Parathyroid adenoma (tissue), 2 donors: ENCODE data around the gene UBP1.
"Not testable (repeated sequence)": the region's sequence is repeated elsewhere in the genome, so short reads cannot be mapped to it uniquely, and the experiment has no call there.

Experiments
- H2AFZ ChIP-seq: fragments of 300-600 bp; sonication (generic); one replicate; pipeline ENCODE4 v1.7.0; 2017; ENCODE audit warnings: antibody characterized with exemption, mild to moderate bottlenecking
- H3K27ac ChIP-seq: fragments of 300-600 bp; sonication (generic); one replicate; pipeline ENCODE4 v1.7.0; 2017
- H3K27me3 ChIP-seq: fragments of 300-600 bp; sonication (generic); one replicate; pipeline ENCODE4 v1.7.0; 2017; ENCODE audit warnings: low read length; ENCODE audit not compliant: control insufficient read depth, insufficient read depth
- H3K36me3 ChIP-seq: fragments of 300-600 bp; sonication (generic); one replicate; pipeline ENCODE4 v1.7.0; 2017; ENCODE audit warnings: low read length; ENCODE audit not compliant: control insufficient read depth, insufficient read depth
- H3K4me1 ChIP-seq: fragments of 300-600 bp; sonication (generic); one replicate; pipeline ENCODE4 v1.7.0; 2017; ENCODE audit warnings: control low read depth
- H3K4me2 ChIP-seq: fragments of 300-600 bp; sonication (generic); one replicate; pipeline ENCODE4 v1.7.0; 2017; ENCODE audit warnings: low read length
- H3K4me3 ChIP-seq: fragments of 300-600 bp; sonication (generic); one replicate; pipeline ENCODE4 v1.7.0; 2017; ENCODE audit warnings: low read depth, low read length
- H3K79me2 ChIP-seq: fragments of 300-600 bp; sonication (generic); one replicate; pipeline ENCODE4 v1.7.0; 2017; ENCODE audit warnings: control low read depth
- H3K9ac ChIP-seq: fragments of 300-600 bp; sonication (generic); one replicate; pipeline ENCODE4 v1.7.0; 2017; ENCODE audit warnings: mild to moderate bottlenecking
- H3K9me3 ChIP-seq: fragments of 300-600 bp; sonication (generic); one replicate; pipeline ENCODE4 v1.7.0; 2017; ENCODE audit warnings: low read length; ENCODE audit not compliant: control insufficient read depth
- CTCF ChIP-seq: fragments of 300-600 bp; sonication (generic); IDR thresholded peaks from one replicate; pipeline ENCODE4 v1.7.0; 2017; ENCODE audit warnings: antibody characterized with exemption, mild to moderate bottlenecking
- donor health status: primary hyperparathyroidism.

The UBP1 gene

GRCh38 chr3:33458446-33458845 is 18.2 kb upstream of the UBP1 start:
- H3K79me2 ChIP-seq = no peaks in the 10 kb centered on the region
- H3K36me3 ChIP-seq = no peaks in the 10 kb centered on the region
- no peak overlapping the region for H3K9ac ChIP-seq
- TF ChIP-seq CTCF = no peak
- no peaks in the 10 kb centered on the region for H3K9me3 ChIP-seq
- H3K27ac ChIP-seq = no peak overlapping the region
- no peak overlapping the region for H3K4me3 ChIP-seq
- H3K27me3 ChIP-seq = no peaks in the 10 kb centered on the region
- H3K4me2 ChIP-seq = no peak overlapping the region
- no peaks in the 10 kb centered on the region for H3K4me1 ChIP-seq
- H2AFZ ChIP-seq = no peak overlapping the region

GRCh38 chr3:33456756-33457155 is 16.6 kb upstream of the UBP1 start:
- H3K9ac ChIP-seq = no peak overlapping the region
- H3K79me2 ChIP-seq = no peaks in the 10 kb centered on the region
- no peak for TF ChIP-seq CTCF
- H3K4me2 ChIP-seq = no peak overlapping the region
- no peaks in the 10 kb centered on the region for H3K4me1 ChIP-seq
- H3K4me3 ChIP-seq = no peak overlapping the region
- H3K27ac ChIP-seq = no peak overlapping the region
- no peaks in the 10 kb centered on the region for H3K27me3 ChIP-seq
- H3K9me3 ChIP-seq = no peaks in the 10 kb centered on the region
- H3K36me3 ChIP-seq = no peaks in the 10 kb centered on the region
- no peak overlapping the region for H2AFZ ChIP-seq

- no peaks in the 10 kb centered on the region for H3K4me1 ChIP-seq
- no peak overlapping the region for H2AFZ ChIP-seq
- H3K79me2 ChIP-seq = no peaks in the 10 kb centered on the region
- no peaks in the 10 kb centered on the region for H3K27me3 ChIP-seq
- no peak overlapping the region for H3K4me3 ChIP-seq
- H3K9me3 ChIP-seq = no peaks in the 10 kb centered on the region
- no peak overlapping the region for H3K27ac ChIP-seq
- no peak overlapping the region for H3K4me2 ChIP-seq
- no peak overlapping the region for H3K9ac ChIP-seq
- H3K36me3 ChIP-seq = no peaks in the 10 kb centered on the region
- TF ChIP-seq CTCF = no peak
Measured at GRCh38 chr3:33453331-33453761, 13.1 kb upstream of the UBP1 start.

- not testable (repeated sequence) for H3K9me3 ChIP-seq, H3K27me3 ChIP-seq, H2AFZ ChIP-seq, H3K79me2 ChIP-seq, H3K4me1 ChIP-seq, H3K27ac ChIP-seq, H3K9ac ChIP-seq, H3K36me3 ChIP-seq, H3K4me3 ChIP-seq, H3K4me2 ChIP-seq
Measured at GRCh38 chr3:33451994-33452393, 11.8 kb upstream of the UBP1 start.

- Histone ChIP-seq H3K4me2 (no peak overlapping the region), H3K27ac (no peak overlapping the region), H2AFZ (no peak overlapping the region), H3K36me3 (no peaks in the 10 kb centered on the region), H3K27me3 (no peaks in the 10 kb centered on the region), H3K4me1 (no peaks in the 10 kb centered on the region), H3K9me3 (no peaks in the 10 kb centered on the region), H3K79me2 (no peaks in the 10 kb centered on the region), H3K4me3 (no peak overlapping the region), H3K9ac (no peak overlapping the region)
- no peak for TF ChIP-seq CTCF
Measured at GRCh38 chr3:33447958-33448357, 7.8 kb upstream of the UBP1 start.

- not testable (repeated sequence) for H3K27me3 ChIP-seq, H3K4me2 ChIP-seq, H3K4me3 ChIP-seq, H3K79me2 ChIP-seq, H2AFZ ChIP-seq, H3K36me3 ChIP-seq, H3K9me3 ChIP-seq, H3K27ac ChIP-seq, H3K4me1 ChIP-seq, H3K9ac ChIP-seq
Measured at GRCh38 chr3:33447256-33447625, 7.0 kb upstream of the UBP1 start.
